Mucosa of stomach (tissue), 1 donor: ENCODE measurements around the gene RHOJ.

Source experiments
- H3K27me3 ChIP-seq: one replicate; pipeline ENCODE4 v1.7.0; 2013; ENCODE audit warnings: mild to moderate bottlenecking, low read length; ENCODE audit not compliant: control insufficient read depth, insufficient read depth
- H3K36me3 ChIP-seq: one replicate; pipeline ENCODE4 v1.7.0; 2013; ENCODE audit warnings: low read length; ENCODE audit not compliant: control insufficient read depth, insufficient read depth
- H3K4me1 ChIP-seq: one replicate; pipeline ENCODE4 v1.7.0; 2013; ENCODE audit warnings: mild to moderate bottlenecking, low read length; ENCODE audit not compliant: control insufficient read depth, insufficient read depth
- H3K4me3 ChIP-seq: one replicate; pipeline ENCODE4 v1.7.0; 2013; ENCODE audit warnings: low read length
- H3K9ac ChIP-seq: one replicate; pipeline ENCODE4 v1.7.0; 2013; ENCODE audit warnings: mild to moderate bottlenecking, low read length, moderate library complexity
- H3K9me3 ChIP-seq: one replicate; pipeline ENCODE4 v1.7.0; 2013; ENCODE audit warnings: mild to moderate bottlenecking, low read length, moderate library complexity; ENCODE audit not compliant: control insufficient read depth
- donor health status: Pancreatic carcinoma.

Gene RHOJ

GRCh38 chr14:63210812-63211211 is 6.6 kb downstream of the RHOJ start:
- H3K27me3 ChIP-seq = no peaks in the 10 kb centered on the region
- H3K9me3 ChIP-seq = no peaks in the 10 kb centered on the region
- H3K9ac ChIP-seq = no peak overlapping the region
- H3K36me3 ChIP-seq = no peaks in the 10 kb centered on the region
- H3K4me3 ChIP-seq = no peak overlapping the region
- H3K4me1 ChIP-seq = no peaks in the 10 kb centered on the region

DNA sequence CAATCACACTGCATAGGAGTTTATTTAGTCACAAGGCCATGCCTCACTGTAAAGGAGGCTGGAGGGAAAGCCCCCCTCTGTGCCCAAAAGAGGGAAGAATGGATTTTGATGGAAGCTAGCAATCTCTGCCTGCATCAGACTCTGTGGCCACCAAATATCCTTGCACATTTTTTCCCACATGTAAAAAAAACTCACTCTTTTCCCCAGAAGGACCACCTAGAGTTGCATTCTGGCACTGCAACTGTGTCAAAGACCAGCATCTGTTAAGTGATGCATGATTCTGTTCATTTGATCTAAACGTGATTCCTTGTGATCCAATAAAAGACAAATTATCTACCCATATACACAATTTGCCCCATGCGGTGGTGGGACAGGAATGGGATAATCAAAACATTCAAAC is 8.0 kb downstream of the RHOJ start:
- no peak overlapping the region for H3K4me3 ChIP-seq
- no peaks in the 10 kb centered on the region for H3K4me1 ChIP-seq
- H3K9me3 ChIP-seq = no peaks in the 10 kb centered on the region

DNA sequence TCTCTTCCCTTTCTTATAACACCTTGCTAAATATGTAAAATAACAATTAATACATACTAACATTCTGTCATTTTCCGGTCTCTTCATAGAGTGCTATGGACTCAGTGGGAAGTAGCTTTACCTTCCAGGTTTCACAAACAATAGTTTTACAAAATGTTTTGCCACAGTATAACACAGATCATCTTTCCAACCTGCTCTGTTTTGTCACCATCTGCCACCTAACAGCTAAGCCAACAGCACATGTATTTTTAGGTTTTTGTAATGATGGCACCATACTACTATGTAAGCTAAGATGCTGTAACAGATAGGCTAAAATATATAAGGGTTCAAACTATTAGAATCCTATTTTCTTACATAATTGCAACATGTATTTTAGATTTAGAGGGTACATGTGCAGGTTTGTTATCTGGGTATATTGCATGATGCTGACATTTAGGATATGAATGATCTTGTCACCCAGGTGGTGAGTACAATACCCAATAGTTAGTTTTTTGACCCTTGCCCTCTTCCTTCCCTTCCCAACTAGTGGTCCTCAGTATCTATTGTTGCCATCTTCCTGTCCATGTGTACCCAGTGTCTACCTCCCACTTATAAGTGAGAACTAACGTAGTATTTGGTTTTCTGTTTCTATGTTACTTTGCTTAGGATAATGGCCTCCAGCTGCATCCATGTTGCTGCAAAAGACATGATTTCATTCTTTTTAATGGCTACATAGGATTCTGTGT is 8.7 kb downstream of the RHOJ start:
- Histone ChIP-seq H3K4me3 (no peak overlapping the region), H3K9ac (no peak overlapping the region), H3K9me3 (no peaks in the 10 kb centered on the region), H3K4me1 (no peaks in the 10 kb centered on the region), H3K27me3 (no peaks in the 10 kb centered on the region), H3K36me3 (no peaks in the 10 kb centered on the region)

More for the DNA sequence above, 8.0 kb downstream of the RHOJ start:
- Histone ChIP-seq H3K27me3 (no peaks in the 10 kb centered on the region), H3K36me3 (no peaks in the 10 kb centered on the region), H3K9ac (no peak overlapping the region)

GRCh38 chr14:63214417-63215196 is 10.4 kb downstream of the RHOJ start:
- no peaks in the 10 kb centered on the region for H3K4me1 ChIP-seq
- H3K27me3 ChIP-seq = no peaks in the 10 kb centered on the region
- no peaks in the 10 kb centered on the region for H3K36me3 ChIP-seq
- H3K9ac ChIP-seq = no peak overlapping the region
- no peak overlapping the region for H3K4me3 ChIP-seq
- H3K9me3 ChIP-seq = no peaks in the 10 kb centered on the region

GRCh38 chr14:63220526-63220925 is 16.3 kb downstream of the RHOJ start:
- H3K4me3 ChIP-seq = no peak overlapping the region
- no peaks in the 10 kb centered on the region for H3K36me3 ChIP-seq
- no peaks in the 10 kb centered on the region for H3K9me3 ChIP-seq
- no peaks in the 10 kb centered on the region for H3K27me3 ChIP-seq
- H3K4me1 ChIP-seq = no peaks in the 10 kb centered on the region
- H3K9ac ChIP-seq = no peak overlapping the region

GRCh38 chr14:63223596-63223995 is 19.4 kb downstream of the RHOJ start:
- Histone ChIP-seq H3K27me3 (no peaks in the 10 kb centered on the region), H3K9ac (no peak overlapping the region), H3K4me1 (no peaks in the 10 kb centered on the region), H3K9me3 (no peaks in the 10 kb centered on the region), H3K4me3 (no peak overlapping the region), H3K36me3 (no peaks in the 10 kb centered on the region)

DNA sequence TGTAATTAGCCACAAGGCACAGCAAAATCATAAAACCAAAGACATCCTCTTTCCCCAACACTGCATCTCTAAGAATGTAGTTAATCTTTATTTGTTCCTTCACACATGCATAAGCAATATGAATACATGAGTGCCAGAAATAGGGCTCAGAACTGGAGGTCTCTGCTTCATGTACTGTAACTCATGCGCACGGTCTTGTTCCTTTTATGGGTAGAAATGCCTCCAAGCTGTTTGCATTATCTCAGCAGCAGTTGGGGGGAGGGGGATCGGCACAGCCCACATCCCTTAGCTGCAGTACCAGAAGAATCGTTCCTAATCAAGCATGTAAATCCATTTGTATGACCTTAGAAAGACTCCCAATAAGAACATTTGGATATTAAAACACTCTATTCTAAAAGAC is 20.0 kb downstream of the RHOJ start:
- no peaks in the 10 kb centered on the region for H3K9me3 ChIP-seq
- no peaks in the 10 kb centered on the region for H3K4me1 ChIP-seq
- no peak overlapping the region for H3K9ac ChIP-seq
- H3K36me3 ChIP-seq = no peaks in the 10 kb centered on the region
- H3K4me3 ChIP-seq = no peak overlapping the region
- no peaks in the 10 kb centered on the region for H3K27me3 ChIP-seq

DNA sequence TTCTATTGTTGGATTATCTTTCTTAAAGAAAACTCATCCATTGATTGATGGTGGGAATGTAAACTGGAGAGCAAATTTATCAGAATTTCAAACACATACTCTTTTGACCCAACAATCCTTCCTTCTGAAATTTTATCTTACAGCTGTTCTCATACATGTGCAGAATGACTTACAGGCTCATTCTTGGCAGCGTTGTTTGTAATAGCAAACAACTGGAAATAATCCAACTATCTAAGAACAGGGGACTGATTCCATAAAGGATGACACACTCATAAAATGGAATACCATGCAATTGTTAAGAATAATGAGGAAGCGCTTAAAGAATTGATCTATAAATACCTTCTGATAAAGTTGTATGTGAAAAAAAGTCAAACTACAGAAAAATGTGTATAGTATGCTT is 24.0 kb downstream of the RHOJ start:
- H3K27me3 ChIP-seq = no peaks in the 10 kb centered on the region
- H3K36me3 ChIP-seq = no peaks in the 10 kb centered on the region
- no peak overlapping the region for H3K9ac ChIP-seq
- H3K4me3 ChIP-seq = no peak overlapping the region
- H3K9me3 ChIP-seq = no peaks in the 10 kb centered on the region
- H3K4me1 ChIP-seq = no peaks in the 10 kb centered on the region

GRCh38 chr14:63229330-63230059 is 25.3 kb downstream of the RHOJ start:
- no peaks in the 10 kb centered on the region for H3K27me3 ChIP-seq
- no peaks in the 10 kb centered on the region for H3K36me3 ChIP-seq
- no peak overlapping the region for H3K4me3 ChIP-seq
- H3K9me3 ChIP-seq = no peaks in the 10 kb centered on the region
- no peak overlapping the region for H3K9ac ChIP-seq
- no peaks in the 10 kb centered on the region for H3K4me1 ChIP-seq

GRCh38 chr14:63231766-63232165 is 27.5 kb downstream of the RHOJ start:
- Histone ChIP-seq H3K9ac (no peak overlapping the region), H3K9me3 (no peaks in the 10 kb centered on the region), H3K27me3 (no peaks in the 10 kb centered on the region), H3K36me3 (no peaks in the 10 kb centered on the region), H3K4me1 (no peaks in the 10 kb centered on the region), H3K4me3 (no peak overlapping the region)

- no peaks in the 10 kb centered on the region for H3K36me3 ChIP-seq
These were observed 33.5 kb downstream of the RHOJ start for GRCh38 chr14:63237791-63238190.

DNA sequence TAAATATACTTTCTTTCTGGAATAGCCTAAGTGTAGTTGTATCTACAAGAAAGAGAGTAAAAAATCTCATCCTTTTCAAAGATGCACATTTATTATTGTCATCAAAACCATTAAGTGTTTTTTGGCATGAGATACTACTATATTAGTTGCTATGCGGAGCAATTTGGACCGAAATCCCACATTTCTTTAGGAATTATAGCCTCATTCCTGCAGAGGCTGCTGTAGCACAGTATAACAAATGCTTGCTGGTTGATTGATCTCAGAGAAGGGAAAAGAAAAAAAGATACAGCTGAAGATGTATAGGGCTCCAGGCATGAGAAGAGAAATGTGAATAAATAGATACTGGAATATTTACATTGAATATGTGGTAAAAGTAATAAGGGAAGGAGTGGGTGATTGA is 36.0 kb downstream of the RHOJ start:
- Histone ChIP-seq H3K27me3 (no peaks in the 10 kb centered on the region), H3K36me3 (no peaks in the 10 kb centered on the region), H3K4me3 (no peak overlapping the region), H3K9me3 (no peaks in the 10 kb centered on the region), H3K9ac (no peak overlapping the region), H3K4me1 (no peaks in the 10 kb centered on the region)

More at GRCh38 chr14:63237791-63238190, 33.5 kb downstream of the RHOJ start:
- no peak overlapping the region for H3K9ac ChIP-seq
- H3K4me3 ChIP-seq = no peak overlapping the region
- H3K9me3 ChIP-seq = no peaks in the 10 kb centered on the region
- no peaks in the 10 kb centered on the region for H3K27me3 ChIP-seq
- no peaks in the 10 kb centered on the region for H3K4me1 ChIP-seq
